Neutrophil (primary cell): ENCODE data around the gene GNPTG.

Experiments used
- H3K27ac ChIP-seq: fragments of 200-600 bp; sonication (generic); 2 replicates; pipeline ENCODE4 v1.5.1; 2016; ENCODE audit warnings: mild to moderate bottlenecking, moderate library complexity
- H3K27me3 ChIP-seq: fragments of 200-600 bp; sonication (generic); 2 replicates; pipeline ENCODE4 v1.6.0; 2016; ENCODE audit warnings: mild to moderate bottlenecking
- H3K36me3 ChIP-seq: fragments of 200-600 bp; sonication (generic); 2 replicates; pipeline ENCODE4 v1.5.1; 2017
- H3K4me1 ChIP-seq, 2 experiments: fragments of 200-600 bp in 1 of 2; sonication (generic) in 1 of 2; 1 replicate in 1 of 2; 2 replicates in 1 of 2; pipeline versions ENCODE4 v1.5.1 to v1.6.1; 2013 to 2016; ENCODE audit warnings: low read depth in 1 of 2, low read length in 1 of 2, mild to moderate bottlenecking in 1 of 2, moderate library complexity in 1 of 2; ENCODE audit not compliant: control insufficient read depth in 1 of 2, insufficient read depth in 1 of 2
- H3K4me3 ChIP-seq, 2 experiments: fragments of 200-600 bp in 1 of 2; sonication (generic) in 1 of 2; 1 replicate in 1 of 2; 2 replicates in 1 of 2; pipeline ENCODE4 v1.5.1; 2013 to 2016; ENCODE audit warnings: low read depth in 1 of 2, low read length in 1 of 2, mild to moderate bottlenecking in 1 of 2, moderate library complexity in 1 of 2
- H3K9me3 ChIP-seq: fragments of 200-600 bp; sonication (generic); 2 replicates; pipeline ENCODE4 v1.5.1; 2016
- CTCF ChIP-seq: fragments of 200-600 bp; sonication (generic); IDR thresholded peaks from 2 replicates; pipeline ENCODE4 v1.5.1; 2016; ENCODE audit warnings: antibody characterized with exemption

The GNPTG gene

GRCh38 chr16:1336619-1337018 lies 15.1 kb upstream of the GNPTG start:
- Histone ChIP-seq H3K4me1 (peaks cover 9 to 25% of the 10 kb centered on the region in 2 experiments), H3K4me3 (no peak overlapping the region), H3K27ac (no peak overlapping the region), H3K27me3 (peaks cover 89% of the 10 kb centered on the region), H3K36me3 (no peaks in the 10 kb centered on the region), H3K9me3 (no peaks in the 10 kb centered on the region)
- TF ChIP-seq CTCF = no peak

GRCh38 chr16:1337486-1337885 lies 14.2 kb upstream of the GNPTG start:
- Histone ChIP-seq H3K4me3 (no peak overlapping the region), H3K4me1 (peaks cover 6 to 23% of the 10 kb centered on the region in 2 experiments)

GRCh38 chr16:1338119-1338730 lies 13.5 kb upstream of the GNPTG start:
- Histone ChIP-seq H3K4me3 (no peak overlapping the region), H3K4me1 (peaks cover 7 to 25% of the 10 kb centered on the region in 2 experiments), H3K36me3 (no peaks in the 10 kb centered on the region), H3K27me3 (peaks cover 86% of the 10 kb centered on the region), H3K27ac (no peak overlapping the region), H3K9me3 (no peaks in the 10 kb centered on the region)
- TF ChIP-seq CTCF = no peak

More at GRCh38 chr16:1337486-1337885, 14.2 kb upstream of the GNPTG start:
- Histone ChIP-seq H3K36me3 (no peaks in the 10 kb centered on the region), H3K27ac (no peak overlapping the region), H3K9me3 (no peaks in the 10 kb centered on the region), H3K27me3 (peaks cover 89% of the 10 kb centered on the region)
- no peak for TF ChIP-seq CTCF

GRCh38 chr16:1338855-1339675 lies 12.7 kb upstream of the GNPTG start:
- Histone ChIP-seq H3K4me3 (no peak overlapping the region), H3K27ac (no peak overlapping the region), H3K4me1 (peaks cover 7 to 24% of the 10 kb centered on the region in 2 experiments), H3K9me3 (no peaks in the 10 kb centered on the region), H3K27me3 (peaks cover 77% of the 10 kb centered on the region), H3K36me3 (no peaks in the 10 kb centered on the region)
- TF ChIP-seq CTCF = no peak

- no peak overlapping the region for H3K27ac ChIP-seq
- peaks cover 62% of the 10 kb centered on the region for H3K27me3 ChIP-seq
- no peak for TF ChIP-seq CTCF
- no peaks in the 10 kb centered on the region for H3K36me3 ChIP-seq
- no peak overlapping the region for H3K4me3 ChIP-seq
- peaks cover 7 to 21% of the 10 kb centered on the region in 2 experiments for H3K4me1 ChIP-seq
- no peaks in the 10 kb centered on the region for H3K9me3 ChIP-seq
Observed at GRCh38 chr16:1340730-1341494, 10.8 kb upstream of the GNPTG start.
